Muscle of leg (tissue), 11 donors: ENCODE data around the gene ARL3. TPM values are rescaled to one million over a fixed set of nuclear protein-coding genes. Genes with fewer than 3 reads are reported as not detected.

Experiments used
- DNase-seq: peaks from one replicate; pipeline ENCODE4 v3.0.0; 2013
- H3K27ac ChIP-seq: one replicate; pipeline ENCODE4 v1.5.1; 2013; ENCODE audit warnings: mild to moderate bottlenecking, low read length, control low read depth
- H3K27me3 ChIP-seq: one replicate; pipeline ENCODE4 v1.6.1; 2013; ENCODE audit warnings: low read length; ENCODE audit not compliant: control insufficient read depth, insufficient read depth
- H3K36me3 ChIP-seq: one replicate; pipeline ENCODE4 v1.6.1; 2013; ENCODE audit warnings: low read length; ENCODE audit not compliant: control insufficient read depth, insufficient read depth
- H3K4me1 ChIP-seq: one replicate; pipeline ENCODE4 v1.6.1; 2013; ENCODE audit warnings: low read length; ENCODE audit not compliant: control insufficient read depth, insufficient read depth
- H3K4me3 ChIP-seq: one replicate; pipeline ENCODE4 v1.5.1; 2013; ENCODE audit warnings: low read length, control low read depth
- H3K9me3 ChIP-seq: replicated peaks from 2 replicates; pipeline ENCODE4 v1.6.1; 2013; ENCODE audit warnings: low read depth, low read length; ENCODE audit not compliant: control insufficient read depth
- WGBS: methylation state at CpG from one replicate; pipeline ENCODE4 v1.1.5; 2013; ENCODE audit warnings: missing lambda C conversion rate; ENCODE audit not compliant: insufficient coverage; 5-methylcytosine and 5-hydroxymethylcytosine counted together
- polyA plus RNA-seq, 8 donors: library from polyadenylated mRNA; unstranded; fragments of 120-200 nt; gene quantifications; one replicate each; pipeline versions ENCODE4 v1.2.1 to v1.2.3, GENCODE V29; 2013; ENCODE audit warnings: inconsistent platforms in 1 of 8, low replicate concordance in 1 of 8; ENCODE audit not compliant: insufficient read length in 8 of 8, insufficient read depth in 1 of 8
- total RNA-seq: library from RNA; stranded (reverse); fragments of 120-200 nt; gene quantifications from one replicate; pipeline ENCODE4 v1.2.4, GENCODE V29; 2013

ARL3 gene
- total and polyA plus RNA-seq, 9 donors: 7.6 to 15.8 (median 13.8) TPM

DNA sequence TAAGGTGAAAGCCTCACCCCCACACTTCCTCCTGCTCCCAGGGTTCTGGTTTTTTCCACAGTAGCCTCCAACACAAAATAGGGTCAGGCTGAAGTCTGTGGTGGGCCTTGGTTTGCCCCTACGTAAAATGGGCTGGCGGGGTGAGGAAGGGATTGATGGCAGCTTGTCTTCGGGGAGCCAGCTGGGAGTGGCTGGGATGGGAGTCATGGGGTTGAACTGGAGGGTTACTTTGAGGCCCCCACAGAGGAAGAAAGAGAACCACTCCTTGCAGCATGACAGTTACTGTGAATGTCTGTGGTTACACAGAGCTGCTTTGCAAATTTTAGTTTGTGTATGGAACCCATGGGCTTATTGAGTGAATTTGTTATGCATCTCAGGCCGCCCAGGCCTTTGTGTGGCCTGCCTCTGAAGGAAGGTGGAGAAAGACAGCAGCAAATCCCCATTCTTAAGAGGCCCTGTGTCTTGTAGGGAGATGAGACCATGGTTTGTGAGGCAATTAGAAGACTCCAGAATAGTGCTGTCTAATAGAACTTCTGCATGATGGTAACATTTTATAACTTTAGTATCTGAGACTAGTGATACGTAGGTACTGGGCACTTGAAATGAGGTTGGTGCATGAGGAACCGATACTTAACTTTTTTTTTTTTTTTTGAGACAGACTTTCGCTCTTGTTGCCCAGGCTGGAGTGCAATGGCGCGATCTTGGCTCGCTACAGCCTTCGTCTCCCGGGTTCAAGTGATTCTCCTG, 61.9 kb downstream of the ARL3 start:
- Histone ChIP-seq H3K27ac (no peak overlapping the region), H3K9me3 (no peaks in the 10 kb centered on the region), H3K4me3 (no peak overlapping the region), H3K4me1 (peaks cover 55% of the 10 kb centered on the region), H3K36me3 (peaks cover 82% of the 10 kb centered on the region), H3K27me3 (no peaks in the 10 kb centered on the region)
- no peak for DNase-seq
- WGBS: 84% methylated on average over 9 of the region's 12 CpGs

DNA sequence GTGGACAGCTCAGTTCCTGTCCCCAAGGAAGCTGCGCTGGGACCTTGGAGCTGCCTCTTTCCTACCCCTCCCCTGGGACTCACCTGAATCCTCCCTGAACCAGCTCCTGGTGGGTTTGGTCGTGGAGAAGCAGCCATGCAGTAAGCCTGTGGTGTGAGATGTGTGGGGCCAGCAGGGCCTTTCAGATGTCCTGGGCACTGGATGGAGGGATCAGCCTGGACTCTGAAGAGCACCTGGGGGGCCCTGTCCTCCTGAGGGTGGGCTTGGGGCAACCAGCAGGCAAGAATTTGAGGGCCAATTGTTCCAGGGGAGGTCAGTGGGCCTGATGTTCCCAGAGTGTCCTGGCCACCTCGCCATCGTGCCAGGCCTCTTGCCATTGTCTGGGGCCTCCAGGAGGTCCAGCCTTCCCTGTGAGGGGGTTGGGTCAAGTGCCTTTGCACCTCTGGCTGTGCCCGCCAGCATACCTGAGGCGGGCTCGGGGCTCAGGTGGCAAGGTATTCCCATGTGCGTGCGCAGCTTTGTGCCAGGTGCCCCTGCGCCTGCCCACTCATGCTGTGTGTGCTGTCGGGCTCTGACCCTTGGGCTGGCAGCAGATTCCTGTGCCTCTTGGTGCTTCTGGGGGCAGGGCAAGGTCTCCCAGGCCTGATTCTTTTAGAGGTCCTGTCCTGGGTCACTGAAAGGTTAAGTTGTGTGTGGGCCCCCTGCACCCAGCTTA, 62.6 kb downstream of the ARL3 start:
- Histone ChIP-seq H3K27ac (no peak overlapping the region), H3K4me3 (no peak overlapping the region), H3K9me3 (no peaks in the 10 kb centered on the region), H3K27me3 (no peaks in the 10 kb centered on the region), H3K4me1 (peaks cover 60% of the 10 kb centered on the region), H3K36me3 (peaks cover 80% of the 10 kb centered on the region)
- DNase-seq: no peak
- 96% methylated on average over 9 of the region's 11 CpGs for WGBS

DNA sequence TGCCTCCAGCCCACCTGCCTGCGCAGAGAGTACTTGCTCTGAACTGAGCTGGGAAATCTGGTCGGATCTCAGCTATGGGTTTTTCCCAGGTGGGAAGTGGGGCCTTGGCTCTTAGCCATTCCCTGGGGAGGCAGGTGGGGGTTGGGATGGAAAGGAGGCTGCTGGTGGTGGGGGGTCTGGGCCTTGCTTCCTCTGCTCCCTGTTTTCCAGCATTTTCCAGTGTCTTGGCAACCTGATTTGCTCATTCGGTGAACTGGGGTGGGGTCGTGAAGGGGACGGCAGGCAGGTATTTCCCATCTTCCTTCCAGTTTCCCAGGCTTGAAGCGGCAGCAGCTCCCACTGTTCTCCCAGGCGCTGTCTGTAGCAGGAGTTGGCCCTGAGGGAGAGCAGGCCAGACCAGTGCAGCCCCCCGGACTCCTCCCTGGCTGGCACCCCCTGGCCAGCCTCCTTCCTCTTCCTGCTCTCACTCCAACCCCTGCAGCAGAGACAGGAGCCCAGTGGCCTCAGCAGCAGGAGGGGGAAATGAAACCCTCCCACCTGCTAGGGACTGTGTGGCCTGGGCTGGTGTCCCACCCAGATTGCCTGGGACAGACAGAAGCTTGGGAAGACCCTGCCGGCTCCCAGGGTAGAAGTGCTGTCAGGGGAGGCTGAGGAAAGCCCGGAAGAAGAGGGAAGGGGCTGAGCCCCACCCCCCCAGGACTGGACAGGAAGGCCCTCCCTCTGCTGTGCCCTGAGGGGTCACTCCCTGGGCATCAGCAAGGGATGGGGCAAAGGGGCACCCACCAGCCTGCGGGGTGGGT, 63.3 kb downstream of the ARL3 start:
- 67% methylated on average over 9 of the region's 11 CpGs for WGBS
- Histone ChIP-seq H3K27me3 (no peaks in the 10 kb centered on the region), H3K9me3 (no peaks in the 10 kb centered on the region), H3K27ac (peak overlapping the region; percentile 13), H3K4me1 (peaks cover 68% of the 10 kb centered on the region), H3K36me3 (peaks cover 75% of the 10 kb centered on the region), H3K4me3 (no peak overlapping the region)
- no peak for DNase-seq

DNA sequence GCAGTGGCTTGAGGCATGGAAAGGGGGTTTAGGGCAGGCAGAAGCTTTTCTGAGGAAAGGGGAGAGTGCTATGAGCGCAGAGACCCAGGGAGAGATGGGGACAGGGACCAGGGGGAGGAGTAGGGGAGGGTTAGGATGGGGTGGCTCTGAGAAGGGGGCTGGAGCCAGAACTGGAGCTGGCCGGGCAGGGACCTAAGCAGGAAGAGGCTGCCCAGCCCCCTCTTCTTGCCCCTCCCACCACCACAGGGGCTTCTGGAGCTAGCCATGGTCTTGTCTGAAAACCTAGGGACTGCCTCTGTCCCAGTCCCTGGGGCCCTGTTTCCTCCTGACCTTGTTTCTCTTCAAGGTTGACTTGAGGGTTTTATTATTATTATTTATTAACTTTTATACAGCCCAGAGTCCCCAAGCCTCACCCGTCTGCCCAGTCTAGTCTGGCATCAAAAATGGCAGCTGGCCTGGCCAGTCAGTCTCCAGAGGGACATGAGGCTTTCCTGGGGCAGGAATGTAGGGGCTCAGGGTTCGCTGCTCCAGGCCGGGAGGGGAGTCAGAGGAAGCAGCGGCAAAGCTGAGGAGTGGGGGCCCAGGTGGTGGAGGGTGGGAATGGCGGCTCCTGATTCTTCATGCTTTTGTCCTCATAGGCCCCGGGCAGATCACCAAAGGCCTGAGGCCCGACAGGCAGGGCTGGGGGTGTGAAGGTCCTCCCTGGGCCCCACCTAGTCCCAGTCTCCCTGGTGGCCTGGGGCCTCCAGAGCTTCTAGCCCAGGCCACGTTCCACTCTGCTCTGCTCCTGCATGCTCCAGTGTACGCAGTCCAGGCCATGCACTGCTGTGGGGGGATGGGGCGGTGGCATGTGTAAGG, 64.2 kb downstream of the ARL3 start:
- Histone ChIP-seq H3K9me3 (no peaks in the 10 kb centered on the region), H3K36me3 (peaks cover 67% of the 10 kb centered on the region), H3K4me3 (no peak overlapping the region), H3K4me1 (peaks cover 68% of the 10 kb centered on the region), H3K27ac (peak overlapping the region; percentile 66), H3K27me3 (no peaks in the 10 kb centered on the region)
- whole genome bisulfite sequencing: 50% methylated on average over 9 of the region's 12 CpGs
- DNase-seq: no peak

DNA sequence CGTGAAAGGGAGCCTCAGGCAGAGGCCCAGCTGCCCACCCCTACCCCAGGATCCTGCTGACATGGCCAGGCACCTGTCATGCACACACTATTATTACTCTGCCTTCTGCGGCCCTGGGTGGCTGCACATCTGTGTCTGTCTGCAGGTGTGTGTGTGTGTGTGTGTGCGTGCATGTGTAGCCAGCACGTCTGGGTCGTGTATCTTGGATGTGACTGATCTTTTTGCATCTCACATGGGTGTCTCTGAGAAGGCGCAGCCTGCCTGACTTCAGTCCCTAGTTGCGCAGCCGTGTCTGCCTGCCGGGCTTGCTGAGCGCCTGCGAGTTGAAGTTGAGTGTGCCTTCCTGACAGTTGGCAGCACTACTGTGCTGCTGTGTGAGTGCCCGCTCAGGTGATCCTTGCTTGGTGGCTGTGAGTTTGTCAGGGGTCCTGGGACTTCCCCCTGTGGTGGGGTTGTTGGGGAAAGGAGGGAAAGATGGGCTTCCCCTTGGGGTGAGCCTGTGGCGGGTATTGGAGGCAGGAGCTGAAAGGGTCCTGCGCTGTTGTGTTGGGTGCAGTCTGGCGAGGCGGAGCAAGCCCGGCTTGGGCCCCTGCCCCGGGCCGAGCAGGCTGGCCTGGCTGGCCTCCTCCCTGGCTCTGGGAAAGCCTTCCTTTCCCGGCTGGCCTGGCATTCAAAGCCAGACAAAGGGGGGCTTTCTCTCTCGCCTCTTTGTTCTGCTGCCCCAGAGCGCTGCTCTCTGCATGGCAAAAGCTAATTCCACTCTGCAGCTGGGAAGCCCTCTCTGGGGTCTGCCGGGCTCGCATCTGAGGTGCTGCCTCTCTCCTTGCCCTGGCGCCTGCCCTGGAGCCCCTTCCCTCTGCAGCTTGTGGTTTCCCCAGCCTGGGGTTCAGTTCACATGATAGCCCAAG, 65.1 kb downstream of the ARL3 start:
- peak overlapping the region; percentile 1 for H3K4me3 ChIP-seq
- H3K27me3 ChIP-seq: no peaks in the 10 kb centered on the region
- peaks cover 68% of the 10 kb centered on the region for H3K4me1 ChIP-seq
- no peaks in the 10 kb centered on the region for H3K9me3 ChIP-seq
- H3K36me3 ChIP-seq: peaks cover 59% of the 10 kb centered on the region
- 35% methylated on average over 21 of the region's 25 CpGs for WGBS
- no peak for DNase-seq
- peak overlapping the region; percentile 66 for H3K27ac ChIP-seq

DNA sequence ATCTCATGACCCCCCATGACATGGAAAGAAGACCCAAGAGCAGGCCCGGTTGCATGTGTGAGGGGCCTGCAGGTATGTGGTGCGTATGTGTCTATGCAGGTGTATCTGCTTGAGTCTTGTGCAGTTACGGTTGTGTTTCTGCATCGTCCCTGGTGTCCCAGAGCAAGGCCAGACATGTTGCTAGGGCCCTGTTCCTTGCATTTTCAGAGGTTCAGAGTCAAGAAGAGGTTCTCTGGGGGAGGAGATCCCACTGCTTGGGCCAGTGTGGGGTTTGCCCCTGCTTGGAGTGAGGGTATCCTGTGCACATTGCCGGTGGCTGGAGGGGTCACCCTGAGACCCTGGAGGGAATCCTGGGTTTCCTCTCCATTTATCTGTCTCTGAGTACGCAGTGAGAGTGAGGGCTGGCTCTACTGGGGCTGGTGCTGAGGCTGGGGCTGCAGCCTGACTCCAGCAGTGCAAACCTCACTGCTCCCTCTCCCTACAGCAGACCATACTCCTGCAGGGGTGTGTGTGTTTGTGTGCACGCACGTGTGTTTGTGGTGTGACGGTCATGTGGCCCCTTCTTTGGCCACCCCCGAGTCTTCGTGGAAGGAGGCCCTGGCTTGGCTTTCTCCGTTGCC, 65.8 kb downstream of the ARL3 start:
- Histone ChIP-seq H3K27me3 (no peaks in the 10 kb centered on the region), H3K27ac (no peak overlapping the region), H3K36me3 (peaks cover 52% of the 10 kb centered on the region), H3K4me1 (peaks cover 68% of the 10 kb centered on the region), H3K4me3 (no peak overlapping the region), H3K9me3 (no peaks in the 10 kb centered on the region)
- 52% methylated on average over 8 of the region's 12 CpGs for WGBS
- no peak for DNase-seq

DNA sequence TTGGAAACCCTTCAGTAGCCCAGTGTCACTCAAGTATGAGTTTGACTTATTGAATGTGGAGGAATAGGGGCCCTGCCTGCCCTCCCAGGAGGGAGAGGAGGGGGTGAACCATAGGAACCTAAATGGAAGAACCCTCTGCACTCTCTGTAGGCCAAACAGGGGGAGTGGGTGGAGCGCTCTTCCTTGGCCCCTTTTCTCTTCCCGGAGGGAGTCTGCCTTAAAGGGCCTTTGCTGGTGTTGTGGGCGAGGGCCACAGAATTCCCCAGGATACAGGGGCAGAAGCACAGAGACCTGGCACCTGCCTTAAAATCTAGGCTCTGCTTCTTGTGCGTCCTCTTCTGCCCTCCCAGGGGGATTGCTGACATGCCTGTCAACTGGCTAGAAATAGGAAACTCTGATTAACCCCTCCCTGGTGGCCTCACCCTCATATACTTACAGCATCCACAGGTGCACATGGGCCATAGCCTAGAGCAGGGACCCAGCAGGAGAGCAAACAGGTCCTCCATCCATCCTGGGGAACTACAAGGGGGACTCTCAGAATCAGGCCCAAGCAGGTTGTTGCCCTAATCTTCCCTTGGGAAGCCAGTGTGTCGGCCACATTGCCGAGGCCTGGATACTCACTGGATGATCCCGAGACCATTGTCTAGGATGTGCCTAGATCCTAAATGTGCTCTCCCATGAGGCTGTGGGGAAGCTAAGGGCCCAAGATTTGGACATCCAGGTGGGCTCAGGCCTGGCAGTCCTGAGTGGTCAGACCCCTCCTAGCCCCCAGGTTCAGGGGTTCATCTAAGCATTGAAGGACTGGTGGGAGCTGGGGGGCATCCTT, 66.5 kb downstream of the ARL3 start:
- Histone ChIP-seq H3K4me1 (peaks cover 64% of the 10 kb centered on the region), H3K27me3 (no peaks in the 10 kb centered on the region), H3K4me3 (peak overlapping the region; percentile 68), H3K27ac (peak overlapping the region; percentile 99), H3K36me3 (peaks cover 47% of the 10 kb centered on the region), H3K9me3 (no peaks in the 10 kb centered on the region)
- DNase-seq: no peak
- 56% methylated on average over 3 of the region's 7 CpGs for WGBS

DNA sequence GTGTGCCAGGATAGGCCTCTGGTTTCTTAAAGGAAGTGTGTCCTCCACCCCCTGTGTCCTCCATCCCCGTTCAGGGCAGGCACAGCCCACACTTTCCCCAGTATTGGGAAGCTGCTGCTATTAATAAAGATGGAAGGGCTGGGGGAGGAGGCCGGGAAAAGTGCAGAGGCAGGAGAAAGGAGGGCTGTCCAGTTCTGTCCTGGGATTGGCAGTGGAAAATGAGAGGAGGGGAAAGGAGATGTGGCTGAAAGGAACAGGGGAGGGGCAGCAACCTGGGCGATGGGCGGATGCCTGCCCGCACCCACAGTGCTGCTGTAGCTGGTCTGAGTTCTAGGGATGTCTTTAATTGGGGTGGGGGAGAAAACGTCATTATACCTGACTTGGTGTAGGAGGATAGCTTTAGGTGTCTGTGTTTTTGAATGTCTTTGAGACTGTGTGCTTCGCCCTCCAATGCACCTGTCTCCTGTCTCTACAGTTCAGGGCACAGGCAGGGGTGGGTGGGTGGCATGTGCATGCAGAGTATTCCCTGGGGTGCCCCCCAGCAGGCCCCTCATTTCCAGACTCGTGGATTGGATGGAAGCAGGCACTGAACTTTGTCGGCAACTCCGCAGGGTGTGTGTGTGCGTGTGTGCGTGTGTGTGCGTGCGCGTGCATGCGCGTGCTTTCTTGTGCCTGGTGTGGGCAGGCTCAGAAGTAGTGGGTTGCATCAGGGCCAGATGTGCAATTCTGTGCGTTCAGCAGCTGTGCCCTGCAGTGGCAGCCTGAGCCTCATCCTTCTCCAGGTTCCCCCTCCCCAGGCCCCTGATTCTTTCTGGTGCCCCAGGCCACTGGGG, 67.4 kb downstream of the ARL3 start:
- Histone ChIP-seq H3K9me3 (no peaks in the 10 kb centered on the region), H3K36me3 (peaks cover 40% of the 10 kb centered on the region), H3K27ac (peak overlapping the region; percentile 99), H3K4me1 (peaks cover 60% of the 10 kb centered on the region), H3K27me3 (no peaks in the 10 kb centered on the region), H3K4me3 (peak overlapping the region; percentile 68)
- peak; percentile 93 for DNase-seq
- 8% methylated on average over 8 of the region's 18 CpGs for WGBS
